Measurements from ENCODE around the gene DSP. TPM values are rescaled to one million over a fixed set of nuclear protein-coding genes. Genes with fewer than 3 reads are reported as not detected.

The DSP gene
- total RNA-seq, 1 experiment from 2014 or later, result 76.1 TPM

DNA sequence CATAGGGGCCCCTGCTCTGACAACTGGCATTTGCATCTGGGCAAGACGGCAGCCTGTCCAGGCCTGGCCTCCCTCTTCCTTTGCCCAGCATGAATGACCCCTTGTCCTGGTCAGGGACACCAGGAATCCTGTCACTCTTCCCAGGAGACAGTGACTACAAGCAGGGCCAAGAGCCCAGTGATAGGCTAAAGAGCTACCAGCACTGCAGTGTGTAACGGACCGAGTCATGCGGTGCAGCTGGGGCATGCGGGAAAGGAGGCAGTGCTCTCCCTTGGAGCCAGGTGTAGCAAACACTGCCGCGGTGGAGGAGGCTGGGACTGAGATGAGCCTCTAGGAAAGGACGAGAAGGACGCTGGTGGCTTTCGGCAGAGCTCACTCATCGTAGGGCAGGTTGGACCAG is 38.7 kb upstream of the DSP start:
- no peaks in the 10 kb centered on the region; the same call in 1 of the 2 replicates for H3K27me3 Mint-ChIP-seq (ENCODE audit: low read depth)
- ChIA-PET CTCF (no interaction called here), POLR2A (no interaction called here)
- peaks cover 21% of the 10 kb centered on the region for H3K4me1 Mint-ChIP-seq
- DNase-seq (ENCODE audit: low spot score), result no peak
- no peak overlapping the region for H3K4me3 Mint-ChIP-seq
- TF ChIP-seq ZNF121 (CRISPR knock-in tag; IDR thresholded peaks at IDR 0.05) (no peak), RORB (CRISPR knock-in tag; IDR thresholded peaks at IDR 0.05) (no peak), ZNF671 (CRISPR knock-in tag; IDR thresholded peaks at IDR 0.05) (no peak), GTF2I (CRISPR knock-in tag; conservative IDR thresholded peaks at IDR 0.05) (no peak), NFATC4 (CRISPR knock-in tag; IDR thresholded peaks at IDR 0.05) (no peak), ZMAT4 (CRISPR knock-in tag; IDR thresholded peaks at IDR 0.05) (no peak), ATF2 (CRISPR knock-in tag; IDR thresholded peaks at IDR 0.05; ENCODE audit: borderline replicate concordance, low read depth) (no peak), SOX15 (CRISPR knock-in tag; IDR thresholded peaks at IDR 0.05) (no peak), ATF1 (CRISPR knock-in tag; IDR thresholded peaks at IDR 0.05) (no peak), RELA (CRISPR knock-in tag; IDR thresholded peaks at IDR 0.05; ENCODE audit: borderline replicate concordance) (no peak)
- TF ChIP-seq, protein P1, sequence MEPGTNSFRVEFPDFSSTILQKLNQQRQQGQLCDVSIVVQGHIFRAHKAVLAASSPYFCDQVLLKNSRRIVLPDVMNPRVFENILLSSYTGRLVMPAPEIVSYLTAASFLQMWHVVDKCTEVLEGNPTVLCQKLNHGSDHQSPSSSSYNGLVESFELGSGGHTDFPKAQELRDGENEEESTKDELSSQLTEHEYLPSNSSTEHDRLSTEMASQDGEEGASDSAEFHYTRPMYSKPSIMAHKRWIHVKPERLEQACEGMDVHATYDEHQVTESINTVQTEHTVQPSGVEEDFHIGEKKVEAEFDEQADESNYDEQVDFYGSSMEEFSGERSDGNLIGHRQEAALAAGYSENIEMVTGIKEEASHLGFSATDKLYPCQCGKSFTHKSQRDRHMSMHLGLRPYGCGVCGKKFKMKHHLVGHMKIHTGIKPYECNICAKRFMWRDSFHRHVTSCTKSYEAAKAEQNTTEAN (CRISPR knock-in tag; IDR thresholded peaks at IDR 0.05), result no peak
- TF ChIP-seq, protein P2, sequence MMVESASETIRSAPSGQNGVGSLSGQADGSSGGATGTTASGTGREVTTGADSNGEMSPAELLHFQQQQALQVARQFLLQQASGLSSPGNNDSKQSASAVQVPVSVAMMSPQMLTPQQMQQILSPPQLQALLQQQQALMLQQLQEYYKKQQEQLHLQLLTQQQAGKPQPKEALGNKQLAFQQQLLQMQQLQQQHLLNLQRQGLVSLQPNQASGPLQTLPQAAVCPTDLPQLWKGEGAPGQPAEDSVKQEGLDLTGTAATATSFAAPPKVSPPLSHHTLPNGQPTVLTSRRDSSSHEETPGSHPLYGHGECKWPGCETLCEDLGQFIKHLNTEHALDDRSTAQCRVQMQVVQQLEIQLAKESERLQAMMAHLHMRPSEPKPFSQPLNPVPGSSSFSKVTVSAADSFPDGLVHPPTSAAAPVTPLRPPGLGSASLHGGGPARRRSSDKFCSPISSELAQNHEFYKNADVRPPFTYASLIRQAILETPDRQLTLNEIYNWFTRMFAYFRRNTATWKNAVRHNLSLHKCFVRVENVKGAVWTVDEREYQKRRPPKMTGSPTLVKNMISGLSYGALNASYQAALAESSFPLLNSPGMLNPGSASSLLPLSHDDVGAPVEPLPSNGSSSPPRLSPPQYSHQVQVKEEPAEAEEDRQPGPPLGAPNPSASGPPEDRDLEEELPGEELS (CRISPR knock-in tag; IDR thresholded peaks at IDR 0.05), result no peak
- TF ChIP-seq, protein P3, sequence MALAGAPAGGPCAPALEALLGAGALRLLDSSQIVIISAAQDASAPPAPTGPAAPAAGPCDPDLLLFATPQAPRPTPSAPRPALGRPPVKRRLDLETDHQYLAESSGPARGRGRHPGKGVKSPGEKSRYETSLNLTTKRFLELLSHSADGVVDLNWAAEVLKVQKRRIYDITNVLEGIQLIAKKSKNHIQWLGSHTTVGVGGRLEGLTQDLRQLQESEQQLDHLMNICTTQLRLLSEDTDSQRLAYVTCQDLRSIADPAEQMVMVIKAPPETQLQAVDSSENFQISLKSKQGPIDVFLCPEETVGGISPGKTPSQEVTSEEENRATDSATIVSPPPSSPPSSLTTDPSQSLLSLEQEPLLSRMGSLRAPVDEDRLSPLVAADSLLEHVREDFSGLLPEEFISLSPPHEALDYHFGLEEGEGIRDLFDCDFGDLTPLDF (CRISPR knock-in tag; IDR thresholded peaks at IDR 0.05), result no peak
- no peak overlapping the region for H3K27ac Mint-ChIP-seq
- ATAC-seq, result peak; percentile 20; the same call in 1 of the 2 replicates
- H3K9me3 Mint-ChIP-seq, result no peaks in the 10 kb centered on the region
- H3K36me3 Mint-ChIP-seq, result no peaks in the 10 kb centered on the region

- ChIA-PET CTCF (interaction anchor here (1.0 to 1.6 kb wide), 2 partner anchors 36 to 111 kb away, joined by 3 read pairs; no protein-coding TSS in a partner anchor), POLR2A (no interaction called here)
- ATAC-seq (no peak), DNase-seq (ENCODE audit: low spot score) (no peak)
- Mint-ChIP-seq H3K27me3 (ENCODE audit: low read depth) (no peaks in the 10 kb centered on the region; the same call in 1 of the 2 replicates), H3K4me3 (no peak overlapping the region), H3K27ac (no peak overlapping the region), H3K4me1 (peaks cover 21% of the 10 kb centered on the region), H3K9me3 (no peaks in the 10 kb centered on the region), H3K36me3 (no peaks in the 10 kb centered on the region)
- TF ChIP-seq CTCF (IDR thresholded peaks at IDR 0.05) (no peak), ZNF512 (CRISPR knock-in tag; IDR thresholded peaks at IDR 0.05; ENCODE audit: borderline replicate concordance) (no peak), TEAD1 (CRISPR knock-in tag; IDR thresholded peaks at IDR 0.05) (no peak), NFE2L1 (CRISPR knock-in tag; IDR thresholded peaks at IDR 0.05) (no peak), TCF7 (CRISPR knock-in tag; IDR thresholded peaks at IDR 0.05; ENCODE audit: low read depth) (no peak), ZSCAN18 (CRISPR knock-in tag; IDR thresholded peaks at IDR 0.05) (no peak)
- TF ChIP-seq, protein P2 (CRISPR knock-in tag; IDR thresholded peaks at IDR 0.05), result no peak
- TF ChIP-seq, protein P4, sequence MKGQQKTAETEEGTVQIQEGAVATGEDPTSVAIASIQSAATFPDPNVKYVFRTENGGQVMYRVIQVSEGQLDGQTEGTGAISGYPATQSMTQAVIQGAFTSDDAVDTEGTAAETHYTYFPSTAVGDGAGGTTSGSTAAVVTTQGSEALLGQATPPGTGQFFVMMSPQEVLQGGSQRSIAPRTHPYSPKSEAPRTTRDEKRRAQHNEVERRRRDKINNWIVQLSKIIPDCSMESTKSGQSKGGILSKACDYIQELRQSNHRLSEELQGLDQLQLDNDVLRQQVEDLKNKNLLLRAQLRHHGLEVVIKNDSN (CRISPR knock-in tag; IDR thresholded peaks at IDR 0.05), result no peak
These were observed 37.4 kb upstream of the DSP start for GRCh38 chr6:7504041-7504440.
